Pancreas (tissue), 10 donors: ENCODE measurements around the gene TFPI. TPM values are rescaled to one million over a fixed set of nuclear protein-coding genes. Genes with fewer than 3 reads are reported as not detected.

Experiments
- ATAC-seq, 4 donors: fragments of 200-7000 bp; cut with Tn5 transposase; one replicate each; pipeline versions ENCODE4 v1.8.0 to v1.9.1; 2020; ENCODE audit warnings: mild to moderate bottlenecking in 4 of 4, moderate library complexity in 4 of 4
- DNase-seq, 6 donors: peaks; one replicate each; pipeline ENCODE4 v3.0.0-alpha.2; 2020
- FAIRE-seq: peaks from 2 replicates; lab custom pipeline; 2012; peaks lifted over from hg19 to GRCh38; lab: Jason Lieb, UNC
- H3K27ac ChIP-seq, 4 donors: fragments of 200-600 bp; sonication (generic); 1 replicate in 3 of 4; 2 replicates in 1 of 4; pipeline versions ENCODE4 v1.5.0 to v1.8.0; 2020
- H3K27me3 ChIP-seq, 4 donors: fragments of 200-600 bp; one replicate each; pipeline ENCODE4 v1.8.0; 2021
- H3K36me3 ChIP-seq, 3 donors: fragments of 200-600 bp; sonication (generic) in 1 of 3; one replicate each; pipeline versions ENCODE4 v1.5.0 to v1.8.0; 2020 to 2021
- H3K4me1 ChIP-seq, 3 donors: fragments of 200-600 bp; one replicate each; pipeline ENCODE4 v1.8.0; 2021
- H3K4me3 ChIP-seq, 4 donors: fragments of 200-600 bp; sonication (generic) in 2 of 4; one replicate each; pipeline versions ENCODE4 v1.5.0 to v1.8.0; 2020 to 2021
- H3K9me3 ChIP-seq, 4 donors: fragments of 200-600 bp; one replicate each; pipeline ENCODE4 v1.8.0; 2021
- WGBS, 2 donors: extraction: QIAGEN DNeasy Blood & Tissue Kit; methylation state at CpG; one replicate each; pipeline ENCODE4 v1.1.7; 2013; 5-methylcytosine and 5-hydroxymethylcytosine counted together
- intact Hi-C, 3 donors: fragments of 100-400 bp; cut with DNase I; formaldehyde crosslinking; loops; one replicate each; pipeline versions ENCODE4 v1.11.1 to v1.14.2; 2022
- polyA plus RNA-seq, 2 donors: library from polyadenylated mRNA; stranded (reverse); fragments of 200-250 nt; gene quantifications; one replicate each; pipeline ENCODE4 v1.2.3, GENCODE V29; 2013
- total RNA-seq, 6 donors: library from RNA; stranded (reverse); fragmentation: NEBNext Ultra II Directional in 4 of 6; extraction: Animal tissue kit (Norgen Biotek cat#: 25700) in 4 of 6; gene quantifications; one replicate each; pipeline versions ENCODE4 v1.2.1 to v1.2.4, GENCODE V29; 2021 to 2023
- TF ChIP-seq, protein P1 (sequence below), 4 donors: fragments of 200-600 bp; sonication (generic) in 3 of 4; IDR thresholded peaks; one replicate each; pipeline versions ENCODE4 v1.5.0 to v1.8.0; 2021; ENCODE audit warnings: antibody characterized with exemption in 4 of 4
- donor health status: healthy with polysubstance abuse.
- donor health status: DM: no; HTN: no; CAD: no; lungs with moderate emphysema.
- donor health status: DM: no; HTN: no; CAD: no.
- donor health status: control.
- donor health status: control.
- donor health status: Bipolar disorder and iron deficiency.
- donor health status: DM: yes; HTN: yes; CAD: no.
- donor health status: DM: no; HTN: no; CAD: no.
- donor health status: DM: no; HTN: no; CAD: no.
- donor health status: DM: yes; HTN: yes; CAD: no.

The TFPI gene
- total and polyA plus RNA-seq, 8 donors = 7.9 to 25.8 (median 18.3) TPM

- TF ChIP-seq, protein P1, sequence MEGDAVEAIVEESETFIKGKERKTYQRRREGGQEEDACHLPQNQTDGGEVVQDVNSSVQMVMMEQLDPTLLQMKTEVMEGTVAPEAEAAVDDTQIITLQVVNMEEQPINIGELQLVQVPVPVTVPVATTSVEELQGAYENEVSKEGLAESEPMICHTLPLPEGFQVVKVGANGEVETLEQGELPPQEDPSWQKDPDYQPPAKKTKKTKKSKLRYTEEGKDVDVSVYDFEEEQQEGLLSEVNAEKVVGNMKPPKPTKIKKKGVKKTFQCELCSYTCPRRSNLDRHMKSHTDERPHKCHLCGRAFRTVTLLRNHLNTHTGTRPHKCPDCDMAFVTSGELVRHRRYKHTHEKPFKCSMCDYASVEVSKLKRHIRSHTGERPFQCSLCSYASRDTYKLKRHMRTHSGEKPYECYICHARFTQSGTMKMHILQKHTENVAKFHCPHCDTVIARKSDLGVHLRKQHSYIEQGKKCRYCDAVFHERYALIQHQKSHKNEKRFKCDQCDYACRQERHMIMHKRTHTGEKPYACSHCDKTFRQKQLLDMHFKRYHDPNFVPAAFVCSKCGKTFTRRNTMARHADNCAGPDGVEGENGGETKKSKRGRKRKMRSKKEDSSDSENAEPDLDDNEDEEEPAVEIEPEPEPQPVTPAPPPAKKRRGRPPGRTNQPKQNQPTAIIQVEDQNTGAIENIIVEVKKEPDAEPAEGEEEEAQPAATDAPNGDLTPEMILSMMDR (IDR thresholded peaks at IDR 0.05) = no peak
- Histone ChIP-seq H3K36me3 (no peaks in the 10 kb centered on the region), H3K4me3 (no peak overlapping the region), H3K4me1 (no peaks in the 10 kb centered on the region), H3K27me3 (no peaks in the 10 kb centered on the region), H3K27ac (no peak overlapping the region), H3K9me3 (no peaks in the 10 kb centered on the region)
- 93 to 96% methylated on average over 1 of the region's 1 CpG for WGBS, 2 donors
- no peak for ATAC-seq
- intact Hi-C loops = no loop called here
- DNase-seq = no peak
- FAIRE-seq = no peak
These were observed 134.4 kb downstream of the TFPI start for GRCh38 chr2:187419808-187420207.

DNA sequence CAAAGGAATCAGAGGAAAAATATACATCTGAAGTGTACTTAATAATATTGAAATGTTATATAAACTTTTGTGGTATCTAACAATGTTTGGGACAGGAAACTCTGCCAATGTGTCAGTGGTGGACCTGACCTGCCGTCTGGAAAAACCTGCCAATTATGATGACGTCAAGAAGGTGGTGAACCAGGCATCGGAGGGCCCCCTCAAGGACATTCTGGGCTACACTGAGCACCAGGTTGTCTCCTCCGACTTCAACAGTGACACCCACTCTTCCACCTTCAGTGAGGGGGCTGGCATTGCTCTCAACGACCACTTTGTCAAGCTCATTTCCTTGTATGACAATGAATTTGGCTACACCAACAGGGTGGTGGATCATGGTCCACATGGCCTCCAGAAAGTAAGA is 138.8 kb downstream of the TFPI start:
- intact Hi-C loops = no loop called here
- FAIRE-seq (no peak), ATAC-seq (no peak), DNase-seq (no peak)
- WGBS, 2 donors = 53 to 78% methylated on average over 5 of the region's 5 CpGs
- no peaks in the 10 kb centered on the region for H3K36me3 ChIP-seq
- no peaks in the 10 kb centered on the region for H3K4me1 ChIP-seq
- no peak overlapping the region for H3K4me3 ChIP-seq
- TF ChIP-seq, protein P1 (IDR thresholded peaks at IDR 0.05) = no peak
- H3K9me3 ChIP-seq = no peaks in the 10 kb centered on the region
- no peaks in the 10 kb centered on the region for H3K27me3 ChIP-seq
- no peak overlapping the region for H3K27ac ChIP-seq

Other genes starting within 250 kb of the TFPI start
- 10 to 100 TPM in 1 of 6 donors, 1 to 10 TPM in 5; 2.5 to 12.2 (median 4.6) TPM for gene CALCRL, start 106.2 kb downstream of the TFPI start, total RNA-seq
- gene CALCRL, start 106.2 kb downstream of the TFPI start, polyA plus RNA-seq = 1 to 10 TPM; 1.8 to 3.3 TPM